Measurements from ENCODE around the gene TUSC1.
"Not testable (repeated sequence)": the region's sequence is repeated elsewhere in the genome, so short reads cannot be mapped to it uniquely, and the experiment has no call there.

Gene TUSC1

GRCh38 chr9:25677301-25678146 lies 720 bp downstream of the TUSC1 start:
- peak overlapping the region; percentile 94 for H3K27ac ChIP-seq

DNA sequence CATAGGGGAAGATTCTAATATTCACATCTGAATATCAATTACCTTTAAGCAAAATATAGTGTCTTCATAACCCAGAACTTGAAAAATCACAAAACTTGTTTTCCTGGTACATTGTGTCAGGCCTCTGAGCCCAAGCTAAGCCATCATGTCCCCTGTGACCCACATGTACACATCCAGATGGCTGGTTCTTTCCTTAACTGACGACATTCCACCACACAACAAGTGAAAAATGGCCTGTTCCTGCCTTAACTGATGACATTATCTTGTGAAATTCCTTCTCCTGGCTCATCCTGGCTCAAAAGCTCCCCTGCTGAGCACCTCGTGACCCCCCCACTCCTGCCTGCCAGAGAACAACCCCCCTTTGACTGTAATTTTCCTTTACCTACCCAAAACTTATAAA lies 2.4 kb downstream of the TUSC1 start:
- H3K27ac ChIP-seq = not testable (repeated sequence)

More at GRCh38 chr9:25677301-25678146, 720 bp downstream of the TUSC1 start:
- TF ChIP-seq CTCF (conservative IDR thresholded peaks at IDR 0.05) (no peak), ZFX (IDR thresholded peaks at IDR 0.05) (peak; percentile 87; the same call in 1 of the 2 replicates)

- H3K27ac ChIP-seq = no peak overlapping the region
- no peak for TF ChIP-seq ZFX (IDR thresholded peaks at IDR 0.05)
- no peak for TF ChIP-seq CTCF (conservative IDR thresholded peaks at IDR 0.05)
Measured at GRCh38 chr9:25658571-25658970, 19.7 kb downstream of the TUSC1 start.

GRCh38 chr9:25654417-25654816 lies 23.8 kb downstream of the TUSC1 start:
- H3K27ac ChIP-seq = no peak overlapping the region
- no peak for TF ChIP-seq CTCF (conservative IDR thresholded peaks at IDR 0.05)
- TF ChIP-seq ZFX (IDR thresholded peaks at IDR 0.05) = no peak

- TF ChIP-seq CTCF (conservative IDR thresholded peaks at IDR 0.05) (no peak), ZFX (IDR thresholded peaks at IDR 0.05) (no peak)
- H3K27ac ChIP-seq = no peak overlapping the region
Measured at GRCh38 chr9:25648116-25648515, 30.1 kb downstream of the TUSC1 start.

GRCh38 chr9:25636026-25636425 lies 42.2 kb downstream of the TUSC1 start:
- no peak for TF ChIP-seq ZFX (IDR thresholded peaks at IDR 0.05)
- no peak for TF ChIP-seq CTCF (conservative IDR thresholded peaks at IDR 0.05)
- H3K27ac ChIP-seq = no peak overlapping the region

DNA sequence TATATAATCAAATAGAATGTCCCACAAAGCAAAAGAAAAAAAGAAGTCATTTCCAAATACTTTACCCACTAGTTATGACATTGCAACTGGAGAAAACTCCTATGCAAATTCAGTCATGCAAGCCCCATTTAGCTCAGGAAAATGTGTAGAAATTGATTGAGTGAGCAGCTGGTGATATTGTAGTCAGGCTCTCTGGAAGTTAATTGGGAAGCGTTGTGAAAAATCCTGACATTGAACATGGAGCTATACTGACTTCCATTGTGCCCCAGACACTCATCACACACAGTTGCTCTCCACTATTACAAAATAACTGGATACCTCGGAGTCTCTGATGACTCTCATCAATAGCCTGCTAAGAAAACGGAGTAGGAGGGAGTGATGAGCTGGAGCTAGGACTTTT lies 49.0 kb downstream of the TUSC1 start:
- no peak overlapping the region for H3K27ac ChIP-seq
- TF ChIP-seq ZFX (IDR thresholded peaks at IDR 0.05) = no peak
- no peak for TF ChIP-seq CTCF (conservative IDR thresholded peaks at IDR 0.05)
